ENCODE data around the gene TPO. TPM values are rescaled to one million over a fixed set of nuclear protein-coding genes. Genes with fewer than 3 reads are reported as not detected.

TPO gene
- total RNA-seq, 1 experiment from 2014 or later = not detected

GRCh38 chr2:1556776-1557466 lies 143.7 kb downstream of the TPO start:
- H3K4ac ChIP-seq (ENCODE audit: low read depth, low read length) = no peak overlapping the region
- H2AK5ac ChIP-seq (ENCODE audit: insufficient read length, low read length) = no peak overlapping the region
- no peak for TF ChIP-seq CTCF (conservative IDR thresholded peaks at IDR 0.05)
- H3K9ac ChIP-seq (ENCODE audit: extremely low read depth, insufficient read length, low read length) = no peak overlapping the region
- H2BK20ac ChIP-seq (ENCODE audit: low read depth, low read length, poor library complexity, severe bottlenecking) = no peak overlapping the region
- no peaks in the 10 kb centered on the region for H3K23me2 ChIP-seq (ENCODE audit: insufficient read length, low read depth, low read length, poor library complexity, severe bottlenecking)
- no peak overlapping the region for H4K5ac ChIP-seq (ENCODE audit: insufficient read length, low read depth, low read length)
- H2AFZ ChIP-seq (ENCODE audit: low read length) = no peak overlapping the region
- H4K20me1 ChIP-seq (ENCODE audit: control insufficient read depth, insufficient read depth, insufficient read length) = no peaks in the 10 kb centered on the region
- H3K27me3 ChIP-seq (ENCODE audit: insufficient read depth, low read length) = no peaks in the 10 kb centered on the region; the same call in 1 of the 2 replicates
- no peak overlapping the region for H3K56ac ChIP-seq (ENCODE audit: insufficient read length, low read depth, low read length)
- H3K23ac ChIP-seq (ENCODE audit: insufficient read length, low read depth, low read length) = no peak overlapping the region
- peaks cover 1% of the 10 kb centered on the region; the same call in 1 of the 2 replicates for H3K79me2 ChIP-seq (ENCODE audit: insufficient read depth, low read length)
- peaks cover 4% of the 10 kb centered on the region for H3K27me3 Mint-ChIP-seq (ENCODE audit: low read depth)
- no peaks in the 10 kb centered on the region for H3K9me3 ChIP-seq (ENCODE audit: control insufficient read depth, low read depth, low read length)
- H3K4me1 Mint-ChIP-seq = peaks cover 0 to 15% of the 10 kb centered on the region in 2 experiments; a peak in 3 of 4 replicates
- no peak overlapping the region for H2BK120ac ChIP-seq (ENCODE audit: low read depth, low read length, poor library complexity, severe bottlenecking)
- H3T11ph ChIP-seq (ENCODE audit: low read length) = no peak overlapping the region
- no peak overlapping the region for H3K27ac ChIP-seq (ENCODE audit: insufficient read length, low read depth, low read length)
- H4K8ac ChIP-seq (replicated peaks; ENCODE audit: insufficient read length, low read depth, low read length) = no peak overlapping the region
- H2BK12ac ChIP-seq (ENCODE audit: insufficient read length, low read depth, low read length) = no peak overlapping the region
- H3K4me3 Mint-ChIP-seq = no peak overlapping the region
- no peak overlapping the region; the same call in 1 of the 2 replicates for H3K14ac ChIP-seq (ENCODE audit: insufficient read depth, low read length)
- H4K91ac ChIP-seq (ENCODE audit: insufficient read length, low read depth, low read length) = no peak overlapping the region
- no peak overlapping the region for H3K27ac Mint-ChIP-seq
- H3K18ac ChIP-seq (ENCODE audit: insufficient read length, low read depth, low read length) = no peak overlapping the region
- no peak overlapping the region for H2BK15ac ChIP-seq (ENCODE audit: low read depth, low read length)
- H3K36me3 Mint-ChIP-seq (ENCODE audit: insufficient read depth in 1 of 3, low read depth in 3 of 3) = no peaks in the 10 kb centered on the region
- no peaks in the 10 kb centered on the region for H3K9me3 Mint-ChIP-seq
- no CpG with 5 or more reads among the region's 13 CpGs for WGBS (ENCODE audit: extremely low coverage, insufficient read length, low lambda C conversion rate)
- DNase-seq = no peak
- no peak overlapping the region for H3K4me2 ChIP-seq (ENCODE audit: insufficient read depth, insufficient read length, low read length)
- H2BK5ac ChIP-seq (ENCODE audit: insufficient read length, low read length) = no peak overlapping the region
- H3K4me1 ChIP-seq (ENCODE audit: insufficient read depth, low read length) = no peaks in the 10 kb centered on the region
- no peaks in the 10 kb centered on the region for H3K79me1 ChIP-seq (ENCODE audit: insufficient read depth, low read depth, low read length, poor library complexity, severe bottlenecking)

Data from H9 (cell line).